ENCODE results near the gene HNF1B.

The HNF1B gene

DNA sequence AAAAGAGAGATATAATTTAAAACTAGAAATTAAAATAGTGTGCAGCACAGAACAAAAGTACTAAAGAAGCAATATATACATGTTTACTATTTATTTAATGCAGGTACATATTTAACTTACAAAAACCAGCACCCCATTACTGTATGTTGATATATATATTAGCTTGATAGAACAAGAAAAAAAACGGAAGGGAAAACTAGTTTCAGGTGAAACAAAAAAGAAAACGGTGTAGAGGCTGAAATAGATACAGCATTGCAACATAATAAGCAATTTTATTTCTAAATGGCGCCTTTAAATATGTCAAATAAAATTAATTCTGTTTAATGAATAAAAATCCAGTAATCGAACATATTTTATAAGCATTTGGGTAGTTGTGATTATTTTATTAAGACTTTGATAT lies 3.9 kb downstream of the HNF1B start:
- no peak for DNase-seq (ENCODE audit: low read depth)
- TF ChIP-seq, protein P1, sequence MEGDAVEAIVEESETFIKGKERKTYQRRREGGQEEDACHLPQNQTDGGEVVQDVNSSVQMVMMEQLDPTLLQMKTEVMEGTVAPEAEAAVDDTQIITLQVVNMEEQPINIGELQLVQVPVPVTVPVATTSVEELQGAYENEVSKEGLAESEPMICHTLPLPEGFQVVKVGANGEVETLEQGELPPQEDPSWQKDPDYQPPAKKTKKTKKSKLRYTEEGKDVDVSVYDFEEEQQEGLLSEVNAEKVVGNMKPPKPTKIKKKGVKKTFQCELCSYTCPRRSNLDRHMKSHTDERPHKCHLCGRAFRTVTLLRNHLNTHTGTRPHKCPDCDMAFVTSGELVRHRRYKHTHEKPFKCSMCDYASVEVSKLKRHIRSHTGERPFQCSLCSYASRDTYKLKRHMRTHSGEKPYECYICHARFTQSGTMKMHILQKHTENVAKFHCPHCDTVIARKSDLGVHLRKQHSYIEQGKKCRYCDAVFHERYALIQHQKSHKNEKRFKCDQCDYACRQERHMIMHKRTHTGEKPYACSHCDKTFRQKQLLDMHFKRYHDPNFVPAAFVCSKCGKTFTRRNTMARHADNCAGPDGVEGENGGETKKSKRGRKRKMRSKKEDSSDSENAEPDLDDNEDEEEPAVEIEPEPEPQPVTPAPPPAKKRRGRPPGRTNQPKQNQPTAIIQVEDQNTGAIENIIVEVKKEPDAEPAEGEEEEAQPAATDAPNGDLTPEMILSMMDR (IDR thresholded peaks at IDR 0.05; ENCODE audit: control insufficient read depth, insufficient read depth, low read depth, low read length, missing control alignments), result no peak
- no peak overlapping the region for H3K4me3 ChIP-seq (ENCODE audit: control insufficient read depth, low read depth, low read length)

DNA sequence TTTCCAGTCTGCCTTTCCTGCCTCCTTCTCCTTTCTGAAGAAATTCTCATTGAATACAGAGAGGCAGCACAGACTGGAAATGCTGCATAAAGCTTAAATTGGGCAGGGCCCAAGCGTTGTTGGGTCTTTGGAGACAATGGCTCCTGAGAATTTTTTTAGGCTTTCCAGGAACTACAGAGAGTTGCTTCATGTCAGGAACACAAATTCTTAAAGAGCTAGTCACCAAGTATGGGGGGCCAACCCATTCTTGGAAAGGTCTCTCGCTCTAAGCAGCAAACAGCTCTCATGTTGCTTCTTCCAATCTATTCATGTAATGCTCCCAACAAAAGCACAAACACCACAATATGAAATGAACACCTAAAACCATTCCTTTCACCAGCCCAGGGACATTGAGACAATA lies 6.9 kb downstream of the HNF1B start:
- no peak overlapping the region for H3K4me3 ChIP-seq (ENCODE audit: control insufficient read depth, low read depth, low read length)
- DNase-seq (ENCODE audit: low read depth), result no peak
- TF ChIP-seq, protein P1 (IDR thresholded peaks at IDR 0.05; ENCODE audit: control insufficient read depth, insufficient read depth, low read depth, low read length, missing control alignments), result no peak

DNA sequence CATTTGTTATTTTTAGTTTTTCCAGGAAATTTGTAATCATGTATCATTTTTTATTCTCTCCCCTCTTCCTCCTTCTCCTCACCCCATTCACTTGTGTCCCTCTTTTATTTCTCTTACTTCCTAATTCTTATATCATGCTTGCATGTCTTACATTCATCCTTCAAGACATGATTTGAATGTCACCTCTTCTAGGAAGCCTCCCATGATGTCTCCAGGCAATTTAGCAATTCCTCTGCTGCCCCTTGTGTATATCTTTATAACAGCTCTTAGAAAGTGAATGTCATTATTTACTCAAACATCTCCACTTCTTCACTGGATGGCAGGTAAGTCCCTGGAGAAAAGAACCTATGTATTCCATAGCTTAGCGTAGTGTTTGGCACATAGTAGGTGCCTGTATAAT lies 7.8 kb downstream of the HNF1B start:
- TF ChIP-seq, protein P1 (IDR thresholded peaks at IDR 0.05; ENCODE audit: control insufficient read depth, insufficient read depth, low read depth, low read length, missing control alignments), result peak; percentile 21
- DNase-seq (ENCODE audit: low read depth), result no peak
- no peak overlapping the region for H3K4me3 ChIP-seq (ENCODE audit: control insufficient read depth, low read depth, low read length)

DNA sequence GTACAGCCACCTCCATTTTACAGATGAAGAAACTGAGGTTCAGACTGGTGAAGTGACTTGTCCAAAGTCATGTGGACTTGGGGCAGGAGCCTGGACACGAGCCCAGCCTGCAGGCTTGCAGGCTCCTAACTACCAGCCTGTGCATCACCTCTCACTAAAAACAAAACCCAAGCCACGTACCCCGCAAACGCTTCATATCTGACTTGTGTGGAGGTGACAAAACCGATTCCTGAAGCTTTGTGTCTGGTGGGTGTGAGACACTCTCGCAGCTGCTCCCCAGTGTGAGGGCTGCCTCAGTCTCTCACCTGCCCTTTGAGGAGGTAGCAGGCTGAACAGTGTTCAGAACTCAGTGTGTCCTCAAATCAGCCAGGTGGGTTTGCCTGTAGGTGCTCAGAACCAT lies 8.4 kb downstream of the HNF1B start:
- no peak for DNase-seq (ENCODE audit: low read depth)
- TF ChIP-seq, protein P1 (IDR thresholded peaks at IDR 0.05; ENCODE audit: control insufficient read depth, insufficient read depth, low read depth, low read length, missing control alignments), result no peak
- H3K4me3 ChIP-seq (ENCODE audit: control insufficient read depth, low read depth, low read length), result no peak overlapping the region

DNA sequence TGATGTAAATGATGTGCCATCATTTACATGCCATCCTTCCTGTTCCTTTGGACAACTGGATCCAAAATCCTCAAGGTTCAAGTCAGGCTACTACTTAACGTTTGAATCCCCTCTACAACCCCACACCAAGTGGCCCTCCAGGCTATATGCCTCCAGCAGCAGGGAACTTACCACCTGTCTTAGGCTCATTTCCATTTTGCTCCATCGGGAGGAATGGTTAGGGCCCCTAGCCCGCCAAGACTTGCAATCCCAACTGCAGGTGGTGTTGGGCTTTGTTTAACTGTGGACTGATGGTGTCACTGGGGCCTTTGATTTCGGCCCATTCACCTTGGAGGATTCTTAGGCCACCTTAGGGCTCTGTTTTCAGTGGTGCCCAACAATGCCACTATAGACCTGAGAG lies 9.7 kb downstream of the HNF1B start:
- TF ChIP-seq, protein P1 (IDR thresholded peaks at IDR 0.05; ENCODE audit: control insufficient read depth, insufficient read depth, low read depth, low read length, missing control alignments), result no peak
- no peak overlapping the region for H3K4me3 ChIP-seq (ENCODE audit: control insufficient read depth, low read depth, low read length)
- DNase-seq (ENCODE audit: low read depth), result no peak

DNA sequence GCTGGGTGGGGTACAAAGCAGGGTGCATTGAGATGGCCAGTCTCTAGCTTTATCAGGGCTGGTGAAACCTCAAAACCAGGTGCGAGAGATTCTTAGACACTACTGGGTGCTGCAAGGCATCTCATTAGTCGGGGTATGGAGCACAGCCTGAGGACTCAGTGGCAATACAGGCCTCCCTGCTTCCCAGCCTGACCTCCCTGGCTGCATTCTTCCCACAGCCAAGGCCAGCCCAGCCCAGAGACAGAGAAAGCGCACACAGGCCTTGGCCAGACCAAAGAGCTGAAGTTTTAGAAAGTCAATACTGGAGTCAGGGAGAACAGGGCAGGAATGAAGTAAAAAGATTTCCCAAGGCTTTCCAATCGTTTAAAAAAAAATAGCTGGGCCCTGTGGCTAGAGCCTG lies 12.5 kb downstream of the HNF1B start:
- H3K4me3 ChIP-seq (ENCODE audit: control insufficient read depth, low read depth, low read length), result no peak overlapping the region
- TF ChIP-seq, protein P1 (IDR thresholded peaks at IDR 0.05; ENCODE audit: control insufficient read depth, insufficient read depth, low read depth, low read length, missing control alignments), result no peak

DNA sequence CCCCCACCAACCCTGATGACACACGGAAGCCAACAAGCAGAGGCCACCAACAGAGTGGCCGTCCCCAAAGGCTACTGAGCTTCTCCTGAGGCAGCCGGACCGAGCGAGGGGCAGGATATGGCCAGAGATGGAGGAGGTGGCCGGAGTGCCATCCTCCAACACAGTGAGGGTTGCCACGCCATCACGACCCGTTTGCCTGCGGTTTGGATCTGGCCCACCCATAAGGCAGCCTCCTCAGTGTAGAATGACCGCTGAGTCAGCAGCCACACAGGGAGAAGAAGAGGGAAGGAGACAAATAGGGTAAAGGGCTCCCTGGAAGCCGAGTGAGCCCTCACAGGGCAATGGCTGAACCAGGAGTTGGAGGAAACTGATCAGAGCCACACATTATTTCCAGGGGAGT lies 13.8 kb downstream of the HNF1B start:
- TF ChIP-seq, protein P1 (IDR thresholded peaks at IDR 0.05; ENCODE audit: control insufficient read depth, insufficient read depth, low read depth, low read length, missing control alignments), result no peak
- no peak for DNase-seq (ENCODE audit: low read depth)
- no peak overlapping the region for H3K4me3 ChIP-seq (ENCODE audit: control insufficient read depth, low read depth, low read length)

More for the DNA sequence above, 12.5 kb downstream of the HNF1B start:
- no peak for DNase-seq (ENCODE audit: low read depth)
